GM23338 (cell line): ENCODE results near the gene PKD1. TPM values are rescaled to one million over a fixed set of nuclear protein-coding genes. Genes with fewer than 3 reads are reported as not detected.

Experiments used
- ATAC-seq: fragments of 200-7000 bp; cut with Tn5 transposase; 3 replicates; pipeline ENCODE4 v1.9.1; 2020
- DNase-seq: peaks from one replicate; pipeline ENCODE4 v3.0.0-alpha.2; 2015; ENCODE audit warnings: low spot score
- H2AFZ ChIP-seq: fragments of 200-600 bp; sonication (generic); 2 replicates; pipeline ENCODE4 v1.8.0; 2016; ENCODE audit warnings: antibody characterized with exemption, mild to moderate bottlenecking, moderate library complexity
- H3F3A ChIP-seq: fragments of 200-600 bp; sonication (generic); replicated peaks from 2 replicates; pipeline ENCODE4 v1.8.0; 2017; ENCODE audit warnings: antibody characterized with exemption, mixed run types, low read depth
- H3K27ac ChIP-seq: fragments of 200-600 bp; sonication (generic); 2 replicates; pipeline ENCODE4 v1.6.1; 2016; ENCODE audit warnings: low read depth
- H3K27me3 ChIP-seq: fragments of 200-600 bp; sonication (generic); 2 replicates; pipeline ENCODE4 v1.8.0; 2016; ENCODE audit warnings: mild to moderate bottlenecking, mixed run types, moderate library complexity; ENCODE audit not compliant: insufficient read depth
- H3K36me3 ChIP-seq: fragments of 200-600 bp; sonication (generic); 2 replicates; pipeline ENCODE4 v1.8.0; 2016; ENCODE audit warnings: mild to moderate bottlenecking; ENCODE audit not compliant: insufficient read depth
- H3K4me1 ChIP-seq: fragments of 200-600 bp; sonication (generic); 2 replicates; pipeline ENCODE4 v1.8.0; 2016; ENCODE audit warnings: mild to moderate bottlenecking, moderate library complexity; ENCODE audit not compliant: insufficient read depth
- H3K4me2 ChIP-seq: fragments of 200-600 bp; sonication (generic); 2 replicates; pipeline ENCODE4 v1.7.1; 2017; ENCODE audit warnings: mixed run types
- H3K4me3 ChIP-seq: fragments of 200-600 bp; sonication (generic); 2 replicates; pipeline ENCODE4 v1.6.1; 2016; ENCODE audit warnings: mixed run types
- H3K79me2 ChIP-seq: fragments of 200-600 bp; sonication (generic); replicated peaks from 2 replicates; pipeline ENCODE4 v1.8.0; 2017; ENCODE audit warnings: mild to moderate bottlenecking; ENCODE audit not compliant: insufficient read depth
- H3K9me2 ChIP-seq: fragments of 200-600 bp; sonication (generic); 2 replicates; pipeline ENCODE4 v1.8.0; 2017; ENCODE audit not compliant: insufficient read depth
- H4K20me1 ChIP-seq: fragments of 200-600 bp; sonication (generic); replicated peaks from 2 replicates; pipeline ENCODE4 v1.8.0; 2017; ENCODE audit warnings: mild to moderate bottlenecking; ENCODE audit not compliant: insufficient read depth
- H3K27ac Mint-ChIP-seq: 2 replicates; pipeline ENCODE4 v1.8.0; 2020; ENCODE audit warnings: inconsistent platforms, mild to moderate bottlenecking, moderate library complexity, mixed read lengths
- H3K27me3 Mint-ChIP-seq: 3 replicates; pipeline ENCODE4 v1.8.0; 2022; ENCODE audit warnings: low read depth, mild to moderate bottlenecking, moderate library complexity, mixed read lengths, inconsistent platforms; ENCODE audit not compliant: insufficient read depth, poor library complexity
- H3K36me3 Mint-ChIP-seq: 3 replicates; pipeline ENCODE4 v1.8.0; 2021; ENCODE audit warnings: low read depth, mild to moderate bottlenecking, inconsistent platforms, moderate library complexity, mixed read lengths
- H3K4me1 Mint-ChIP-seq: 3 replicates; pipeline ENCODE4 v1.8.0; 2020; ENCODE audit warnings: mild to moderate bottlenecking, inconsistent platforms, mixed read lengths
- H3K4me3 Mint-ChIP-seq: 3 replicates; pipeline ENCODE4 v1.8.0; 2021; ENCODE audit warnings: moderate library complexity, mild to moderate bottlenecking, inconsistent platforms, mixed read lengths
- H3K9me3 Mint-ChIP-seq: 3 replicates; pipeline ENCODE4 v1.8.0; 2020; ENCODE audit warnings: moderate library complexity, mild to moderate bottlenecking, inconsistent platforms, mixed read lengths
- CREB1 ChIP-seq: fragments of 250-450 bp; sonication (Bioruptor Pico); IDR thresholded peaks from 2 replicates; pipeline ENCODE4 v1.5.0; 2020; ENCODE audit warnings: low read depth, mild to moderate bottlenecking, moderate library complexity
- ETS1 ChIP-seq: IDR thresholded peaks from 2 replicates; pipeline ENCODE4 v1.6.1; 2016; ENCODE audit warnings: antibody characterized with exemption
- EZH2 ChIP-seq: fragments of 200-600 bp; sonication (generic); IDR thresholded peaks from one replicate; pipeline ENCODE4 v1.8.0; 2017; ENCODE audit warnings: antibody characterized with exemption, mild to moderate bottlenecking, low read depth; ENCODE audit not compliant: unreplicated experiment
- EZH2phosphoT487 ChIP-seq: fragments of 200-600 bp; sonication (generic); IDR thresholded peaks from one replicate; pipeline ENCODE4 v1.8.1; 2018; ENCODE audit warnings: antibody characterized with exemption; ENCODE audit not compliant: unreplicated experiment
- JUNB ChIP-seq: IDR thresholded peaks from one replicate; pipeline ENCODE4 v1.6.1; 2016; ENCODE audit warnings: antibody characterized with exemption; ENCODE audit not compliant: unreplicated experiment
- NANOG ChIP-seq: IDR thresholded peaks from 2 replicates; pipeline ENCODE4 v1.6.1; 2016; ENCODE audit warnings: antibody characterized with exemption, borderline replicate concordance
- ZNF331 ChIP-seq: fragments of 250-450 bp; sonication (Bioruptor Pico); IDR thresholded peaks from 2 replicates; pipeline ENCODE4 v1.5.0; 2020; ENCODE audit warnings: low read depth, mild to moderate bottlenecking, moderate library complexity
- polyA plus RNA-seq: library from polyadenylated mRNA; unstranded; fragments of >200 nt; fragmentation: Nextera tagmentation; extraction: Ambion mirVana; gene quantifications from 2 replicates; pipeline ENCODE4 v1.2.1, GENCODE V29; 2016
- total RNA-seq: library from RNA; depleted of rRNA; stranded (reverse); fragments of >200 nt; shearing (Covaris generic); gene quantifications from 2 replicates; pipeline ENCODE4 v1.2.3, GENCODE V29; 2014
- TF ChIP-seq, protein P1 (sequence below): fragments of 250-450 bp; sonication (Bioruptor Pico); IDR thresholded peaks from 2 replicates; pipeline ENCODE4 v1.5.0; 2020; ENCODE audit warnings: mild to moderate bottlenecking, moderate library complexity

PKD1 gene
- total and polyA plus RNA-seq, 2 experiments from 2014 or later = 21.1 to 107 TPM

DNA sequence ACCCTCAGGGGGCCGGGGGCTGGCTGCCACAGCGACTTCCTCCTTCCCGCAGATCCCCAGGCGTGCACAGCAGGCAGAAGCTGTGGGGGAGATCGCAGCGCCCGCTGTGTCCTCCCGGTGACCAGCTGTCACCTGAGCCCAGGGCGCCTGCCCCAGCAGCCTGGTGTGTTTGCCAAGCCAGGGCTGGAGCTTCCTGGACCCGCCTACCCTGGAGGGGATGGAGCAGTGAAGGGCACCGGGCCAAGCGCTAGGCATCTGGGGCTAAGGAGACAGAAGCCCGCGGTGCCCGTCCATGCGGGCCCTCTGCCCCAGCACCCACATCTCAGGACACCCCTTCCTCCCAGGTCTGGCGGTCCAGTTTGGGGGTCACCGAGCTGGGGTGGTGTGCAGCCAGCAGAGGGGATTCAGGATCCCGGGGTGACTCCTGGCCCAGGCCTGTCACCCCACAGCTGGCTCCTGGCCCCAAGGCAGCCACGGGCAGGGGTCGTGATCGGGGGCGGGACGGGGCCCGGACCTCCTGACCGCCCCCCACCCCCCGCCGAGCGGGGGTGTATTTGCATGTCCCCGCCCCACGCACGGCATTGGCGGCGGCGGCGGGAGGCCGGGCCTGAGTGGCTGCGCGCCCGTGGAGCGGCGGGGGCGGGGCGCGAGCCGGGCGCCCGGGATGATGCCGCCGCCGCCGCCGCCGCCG, 12.4 kb upstream of the PKD1 start, which contains the start of gene RAB26:
Gene RAB26 (plus strand): TSS at position 645 of the 691 bp plus-strand sequence. CDS start 159 bp downstream, outside the sequence.
- peak within 1 kb of the TSS; percentile 50; the same call in 1 of the 2 replicates for H3K27ac ChIP-seq

GRCh38 chr16:2147378-2147777, 11.7 kb upstream of the PKD1 start:
- no peaks in the 10 kb centered on the region for H3K9me2 ChIP-seq
- H3K4me3 ChIP-seq = peak overlapping the region; percentile 79; the same call in 1 of the 2 replicates
- peak overlapping the region; percentile 45; the same call in 1 of the 3 replicates for H3K4me3 Mint-ChIP-seq
- peaks cover 42% of the 10 kb centered on the region for H3K27me3 Mint-ChIP-seq
- H3K4me2 ChIP-seq = no peak overlapping the region; the same call in 1 of the 2 replicates
- 0 out of 2 replicates have a peak, but pooled peaks cover 2% of the 10 kb centered on the region for H3K36me3 ChIP-seq
- peaks cover 26% of the 10 kb centered on the region for H3K4me1 ChIP-seq
- TF ChIP-seq ZNF331 (CRISPR knock-in tag) = no peak
- TF ChIP-seq EZH2phosphoT487 = no peak
- no peak for TF ChIP-seq JUNB
- TF ChIP-seq NANOG = no peak
- TF ChIP-seq EZH2 = no peak
- TF ChIP-seq, protein P1, sequence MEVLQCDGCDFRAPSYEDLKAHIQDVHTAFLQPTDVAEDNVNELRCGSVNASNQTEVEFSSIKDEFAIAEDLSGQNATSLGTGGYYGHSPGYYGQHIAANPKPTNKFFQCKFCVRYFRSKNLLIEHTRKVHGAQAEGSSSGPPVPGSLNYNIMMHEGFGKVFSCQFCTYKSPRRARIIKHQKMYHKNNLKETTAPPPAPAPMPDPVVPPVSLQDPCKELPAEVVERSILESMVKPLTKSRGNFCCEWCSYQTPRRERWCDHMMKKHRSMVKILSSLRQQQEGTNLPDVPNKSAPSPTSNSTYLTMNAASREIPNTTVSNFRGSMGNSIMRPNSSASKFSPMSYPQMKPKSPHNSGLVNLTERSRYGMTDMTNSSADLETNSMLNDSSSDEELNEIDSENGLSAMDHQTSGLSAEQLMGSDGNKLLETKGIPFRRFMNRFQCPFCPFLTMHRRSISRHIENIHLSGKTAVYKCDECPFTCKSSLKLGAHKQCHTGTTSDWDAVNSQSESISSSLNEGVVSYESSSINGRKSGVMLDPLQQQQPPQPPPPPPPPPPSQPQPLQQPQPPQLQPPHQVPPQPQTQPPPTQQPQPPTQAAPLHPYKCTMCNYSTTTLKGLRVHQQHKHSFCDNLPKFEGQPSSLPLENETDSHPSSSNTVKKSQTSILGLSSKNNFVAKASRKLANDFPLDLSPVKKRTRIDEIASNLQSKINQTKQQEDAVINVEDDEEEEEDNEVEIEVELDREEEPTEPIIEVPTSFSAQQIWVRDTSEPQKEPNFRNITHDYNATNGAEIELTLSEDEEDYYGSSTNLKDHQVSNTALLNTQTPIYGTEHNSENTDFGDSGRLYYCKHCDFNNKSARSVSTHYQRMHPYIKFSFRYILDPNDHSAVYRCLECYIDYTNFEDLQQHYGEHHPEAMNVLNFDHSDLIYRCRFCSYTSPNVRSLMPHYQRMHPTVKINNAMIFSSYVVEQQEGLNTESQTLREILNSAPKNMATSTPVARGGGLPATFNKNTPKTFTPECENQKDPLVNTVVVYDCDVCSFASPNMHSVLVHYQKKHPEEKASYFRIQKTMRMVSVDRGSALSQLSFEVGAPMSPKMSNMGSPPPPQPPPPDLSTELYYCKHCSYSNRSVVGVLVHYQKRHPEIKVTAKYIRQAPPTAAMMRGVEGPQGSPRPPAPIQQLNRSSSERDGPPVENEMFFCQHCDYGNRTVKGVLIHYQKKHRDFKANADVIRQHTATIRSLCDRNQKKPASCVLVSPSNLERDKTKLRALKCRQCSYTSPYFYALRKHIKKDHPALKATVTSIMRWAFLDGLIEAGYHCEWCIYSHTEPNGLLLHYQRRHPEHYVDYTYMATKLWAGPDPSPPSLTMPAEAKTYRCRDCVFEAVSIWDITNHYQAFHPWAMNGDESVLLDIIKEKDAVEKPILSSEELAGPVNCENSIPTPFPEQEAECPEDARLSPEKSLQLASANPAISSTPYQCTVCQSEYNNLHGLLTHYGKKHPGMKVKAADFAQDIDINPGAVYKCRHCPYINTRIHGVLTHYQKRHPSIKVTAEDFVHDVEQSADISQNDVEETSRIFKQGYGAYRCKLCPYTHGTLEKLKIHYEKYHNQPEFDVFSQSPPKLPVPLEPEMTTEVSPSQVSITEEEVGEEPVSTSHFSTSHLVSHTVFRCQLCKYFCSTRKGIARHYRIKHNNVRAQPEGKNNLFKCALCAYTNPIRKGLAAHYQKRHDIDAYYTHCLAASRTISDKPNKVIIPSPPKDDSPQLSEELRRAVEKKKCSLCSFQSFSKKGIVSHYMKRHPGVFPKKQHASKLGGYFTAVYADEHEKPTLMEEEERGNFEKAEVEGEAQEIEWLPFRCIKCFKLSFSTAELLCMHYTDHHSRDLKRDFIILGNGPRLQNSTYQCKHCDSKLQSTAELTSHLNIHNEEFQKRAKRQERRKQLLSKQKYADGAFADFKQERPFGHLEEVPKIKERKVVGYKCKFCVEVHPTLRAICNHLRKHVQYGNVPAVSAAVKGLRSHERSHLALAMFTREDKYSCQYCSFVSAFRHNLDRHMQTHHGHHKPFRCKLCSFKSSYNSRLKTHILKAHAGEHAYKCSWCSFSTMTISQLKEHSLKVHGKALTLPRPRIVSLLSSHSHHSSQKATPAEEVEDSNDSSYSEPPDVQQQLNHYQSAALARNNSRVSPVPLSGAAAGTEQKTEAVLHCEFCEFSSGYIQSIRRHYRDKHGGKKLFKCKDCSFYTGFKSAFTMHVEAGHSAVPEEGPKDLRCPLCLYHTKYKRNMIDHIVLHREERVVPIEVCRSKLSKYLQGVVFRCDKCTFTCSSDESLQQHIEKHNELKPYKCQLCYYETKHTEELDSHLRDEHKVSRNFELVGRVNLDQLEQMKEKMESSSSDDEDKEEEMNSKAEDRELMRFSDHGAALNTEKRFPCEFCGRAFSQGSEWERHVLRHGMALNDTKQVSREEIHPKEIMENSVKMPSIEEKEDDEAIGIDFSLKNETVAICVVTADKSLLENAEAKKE = no peak
- TF ChIP-seq ETS1 = no peak
- peaks cover 40% of the 10 kb centered on the region for H3F3A ChIP-seq
- no peak for DNase-seq
- H3K36me3 Mint-ChIP-seq = peaks cover 14% of the 10 kb centered on the region
- peaks cover 11% of the 10 kb centered on the region for H4K20me1 ChIP-seq
- H3K9me3 Mint-ChIP-seq = peaks cover 3% of the 10 kb centered on the region; the same call in 1 of the 3 replicates
- H2AFZ ChIP-seq = no peak overlapping the region
- peaks cover 3% of the 10 kb centered on the region; the same call in 1 of the 2 replicates for H3K79me2 ChIP-seq
- H3K27ac Mint-ChIP-seq = no peak overlapping the region
- 0 out of 2 replicates have a peak overlapping the region, but pooled peaks have one; percentile 50 for H3K27ac ChIP-seq
- H3K27me3 ChIP-seq = peaks cover 9% of the 10 kb centered on the region; the same call in 1 of the 2 replicates
- peaks cover 25% of the 10 kb centered on the region for H3K4me1 Mint-ChIP-seq
- ATAC-seq = no peak

More for the DNA sequence above, 12.4 kb upstream of the PKD1 start, which contains the start of gene RAB26:
- Histone ChIP-seq H4K20me1 (peaks cover 16% of the 10 kb centered on the region), H3K79me2 (peaks cover 8% of the 10 kb centered on the region), H3K4me1 (peaks cover 32% of the 10 kb centered on the region), H2AFZ (no peak within 1 kb of the TSS), H3K4me3 (peak within 1 kb of the TSS; percentile 79), H3K4me2 (peak within 1 kb of the TSS; percentile 100), H3K27me3 (peaks cover 9% of the 10 kb centered on the region; the same call in 1 of the 2 replicates), H3F3A (peaks cover 46% of the 10 kb centered on the region), H3K9me2 (no peaks in the 10 kb centered on the region), H3K36me3 (0 out of 2 replicates have a peak, but pooled peaks cover 3% of the 10 kb centered on the region)
- peaks cover 3% of the 10 kb centered on the region; the same call in 1 of the 3 replicates for H3K9me3 Mint-ChIP-seq
- H3K27ac Mint-ChIP-seq = no peak within 1 kb of the TSS
- peaks cover 45% of the 10 kb centered on the region for H3K27me3 Mint-ChIP-seq
- DNase-seq (peak; percentile 91), ATAC-seq (peak; percentile 11)
- H3K4me1 Mint-ChIP-seq = peaks cover 26% of the 10 kb centered on the region
- TF ChIP-seq CREB1 (CRISPR knock-in tag) (0 out of 2 replicates have a peak, but pooled peaks have one; percentile 20), NANOG (no peak)
- peaks cover 22% of the 10 kb centered on the region for H3K36me3 Mint-ChIP-seq
- H3K4me3 Mint-ChIP-seq = peak within 1 kb of the TSS; percentile 75
